Stimulated activated naive CD8-positive, alpha-beta T cell treated with anti-CD3 and anti-CD28 coated beads, Interleukin-15, amount 100 ng/mL, for 72 hours (primary cell): Measurements from ENCODE around the gene SPR.

Experiments used
- ATAC-seq: fragments of 150-1000 bp; cut with Tn5 transposase; 2 replicates; pipeline ENCODE4 v1.10.0; 2021; ENCODE audit warnings: mild to moderate bottlenecking, moderate library complexity
- DNase-seq, 2 donors: peaks; one replicate each; pipeline ENCODE4 v3.0.0; 2021 to 2022
- H3K27ac Mint-ChIP-seq, 2 donors: one replicate each; pipeline ENCODE4 v1.8.0; 2022; ENCODE audit warnings: mild to moderate bottlenecking in 2 of 2, mixed read lengths in 2 of 2, moderate library complexity in 2 of 2
- H3K27me3 Mint-ChIP-seq: one replicate; pipeline ENCODE4 v1.8.0; 2022; ENCODE audit warnings: mixed read lengths
- H3K4me1 Mint-ChIP-seq: one replicate; pipeline ENCODE4 v1.8.0; 2022; ENCODE audit warnings: mild to moderate bottlenecking, mixed read lengths
- H3K4me3 Mint-ChIP-seq, 2 donors: one replicate each; pipeline ENCODE4 v1.8.0; 2022; ENCODE audit warnings: mild to moderate bottlenecking in 2 of 2, mixed read lengths in 2 of 2, moderate library complexity in 1 of 2
- H3K9me3 Mint-ChIP-seq, 2 donors: one replicate each; pipeline ENCODE4 v1.8.0; 2022; ENCODE audit warnings: mixed read lengths in 2 of 2

The SPR gene

DNA sequence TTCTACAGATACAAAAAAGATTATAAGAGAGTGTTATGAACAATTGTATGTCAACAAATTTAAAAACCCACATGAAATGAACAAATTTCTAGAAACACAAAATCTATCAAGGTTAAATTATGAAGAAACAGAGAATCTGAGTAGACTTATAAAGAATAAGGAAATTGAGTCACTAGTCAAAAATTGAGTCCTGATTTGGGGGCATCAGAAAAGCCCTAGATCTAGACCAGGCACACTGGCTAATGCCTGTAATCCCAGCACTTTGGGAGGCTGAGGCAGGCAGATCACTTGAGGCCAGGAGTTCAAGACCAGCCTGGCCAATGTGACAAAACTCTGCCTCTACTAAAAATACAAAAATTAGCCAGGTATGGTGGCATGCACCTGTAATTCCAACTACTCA lies 15.3 kb upstream of the SPR start:
- ATAC-seq (no peak), DNase-seq (no peak)
- Mint-ChIP-seq H3K4me3 (no peak overlapping the region), H3K9me3 (peaks cover 5 to 13% of the 10 kb centered on the region in 2 donors), H3K27me3 (peaks cover 50% of the 10 kb centered on the region), H3K4me1 (no peaks in the 10 kb centered on the region), H3K27ac (no peak overlapping the region)

DNA sequence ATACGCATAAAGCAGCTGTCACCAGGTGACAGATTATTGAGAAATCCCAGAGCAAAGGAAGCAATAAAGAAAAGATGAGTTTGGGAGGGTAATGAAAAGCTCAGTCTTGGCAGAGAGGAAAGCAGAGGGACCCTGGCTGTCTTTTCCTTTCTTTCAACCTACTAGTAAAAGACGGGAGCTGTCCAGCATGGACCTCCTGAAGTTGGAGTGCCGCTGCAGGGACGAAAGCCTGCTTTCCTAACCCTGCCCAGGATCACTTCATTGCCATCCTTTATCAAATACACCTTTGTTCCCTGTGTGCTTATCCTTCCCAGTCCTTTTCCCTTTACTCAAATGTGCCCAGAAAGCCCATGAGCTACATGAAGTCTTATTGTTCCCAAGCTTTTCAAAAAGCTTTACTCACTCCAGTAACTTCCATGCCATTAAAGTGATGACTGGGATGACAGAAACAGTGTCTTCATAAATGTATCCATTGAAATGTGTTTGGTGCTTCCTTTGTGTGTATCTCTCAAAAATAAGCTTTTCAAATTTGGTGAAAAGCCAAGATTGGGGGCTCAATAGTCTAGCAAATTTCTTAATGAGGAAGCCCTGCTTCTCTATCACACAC lies 3.7 kb upstream of the SPR start:
- Mint-ChIP-seq H3K4me1 (peaks cover 14% of the 10 kb centered on the region), H3K27me3 (peaks cover 66% of the 10 kb centered on the region), H3K4me3 (no peak overlapping the region), H3K27ac (no peak overlapping the region), H3K9me3 (no peaks in the 10 kb centered on the region)
- DNase-seq = no peak
- no peak for ATAC-seq

DNA sequence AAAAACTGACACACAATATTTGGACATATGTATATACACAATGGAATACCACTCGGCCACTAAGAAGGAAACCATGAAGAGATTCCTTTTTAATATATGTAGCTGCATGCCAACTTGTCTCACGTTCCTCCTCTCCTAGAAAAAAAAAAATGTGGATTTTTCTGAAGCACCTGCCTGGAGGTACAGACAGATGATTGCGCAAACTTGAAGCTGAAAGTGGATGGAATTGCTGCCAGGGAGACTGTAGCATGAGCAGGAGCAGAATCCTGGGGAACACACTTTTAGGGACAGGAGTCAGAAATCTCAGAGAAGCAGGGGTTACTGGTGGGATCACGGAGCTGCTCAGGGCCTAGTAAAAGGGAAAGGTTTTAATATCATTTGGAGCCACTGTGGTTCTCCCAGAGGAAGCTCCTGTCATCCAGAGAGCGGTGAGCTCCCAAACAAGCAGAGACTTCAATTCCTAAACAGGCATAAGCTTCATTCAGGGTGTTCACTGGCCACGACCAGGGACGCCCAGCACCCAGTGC lies 640 bp upstream of the SPR start:
- Mint-ChIP-seq H3K27me3 (peaks cover 89% of the 10 kb centered on the region), H3K27ac (no peak overlapping the region), H3K4me3 (peak overlapping the region; percentile 75 to 85), H3K9me3 (no peaks in the 10 kb centered on the region), H3K4me1 (peaks cover 19% of the 10 kb centered on the region)
- no peak for DNase-seq
- ATAC-seq = no peak

GRCh38 chr2:72887740-72888437 lies 681 bp downstream of the SPR start:
- Mint-ChIP-seq H3K27ac (no peak overlapping the region), H3K9me3 (no peaks in the 10 kb centered on the region), H3K4me1 (peaks cover 19% of the 10 kb centered on the region), H3K27me3 (peaks cover 86% of the 10 kb centered on the region), H3K4me3 (peak overlapping the region; percentile 85 to 89)
- peak; percentile 62 for ATAC-seq
- peak; percentile 47 to 59 for DNase-seq

DNA sequence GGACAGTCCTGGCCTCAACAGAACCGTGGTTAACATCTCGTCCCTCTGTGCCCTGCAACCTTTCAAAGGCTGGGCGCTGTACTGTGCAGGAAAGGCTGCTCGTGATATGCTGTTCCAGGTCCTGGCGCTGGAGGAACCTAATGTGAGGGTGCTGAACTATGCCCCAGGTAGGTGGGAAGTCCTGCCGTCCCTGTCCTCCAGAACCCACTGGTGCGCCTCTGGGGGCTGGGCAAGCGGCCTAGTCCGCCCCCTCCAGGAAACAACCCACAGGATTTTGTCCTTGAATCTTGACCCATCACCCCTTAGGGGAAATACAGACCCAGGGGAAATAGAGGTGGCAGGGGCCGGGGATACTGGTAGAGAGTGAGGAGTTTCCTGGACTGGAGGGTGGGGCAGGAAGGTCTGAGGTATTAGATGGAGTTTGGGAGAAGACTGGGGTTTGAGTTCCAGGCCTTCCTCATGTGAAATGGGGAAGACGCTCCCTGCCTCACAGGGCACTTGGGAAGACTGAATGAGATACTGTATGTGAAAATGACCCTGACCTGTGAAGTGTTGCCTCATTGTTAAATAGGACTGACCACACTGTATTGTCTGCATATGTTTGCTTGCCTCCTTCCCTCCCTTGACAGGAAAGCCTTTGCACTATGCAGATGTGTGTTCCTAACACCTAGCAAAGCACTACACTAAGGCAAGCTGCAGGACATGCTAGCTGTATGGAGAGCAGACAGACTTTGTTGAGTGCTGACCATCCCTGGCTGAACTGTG lies 1.4 kb downstream of the SPR start:
- no peak for DNase-seq
- Mint-ChIP-seq H3K4me1 (peaks cover 19% of the 10 kb centered on the region), H3K27me3 (peaks cover 85% of the 10 kb centered on the region), H3K9me3 (no peaks in the 10 kb centered on the region), H3K4me3 (peak overlapping the region in 1 of 2 donors; percentile 89), H3K27ac (no peak overlapping the region)
- ATAC-seq = no peak

- H3K4me1 Mint-ChIP-seq = peaks cover 19% of the 10 kb centered on the region
These were observed 2.8 kb downstream of the SPR start for GRCh38 chr2:72889991-72890390.

GRCh38 chr2:72891091-72891818 lies 4.0 kb downstream of the SPR start:
- Mint-ChIP-seq H3K9me3 (no peaks in the 10 kb centered on the region), H3K27ac (no peak overlapping the region), H3K4me3 (no peak overlapping the region), H3K27me3 (peaks cover 85% of the 10 kb centered on the region), H3K4me1 (peaks cover 27% of the 10 kb centered on the region)
- ATAC-seq (no peak), DNase-seq (no peak)

More at GRCh38 chr2:72889991-72890390, 2.8 kb downstream of the SPR start:
- DNase-seq (no peak), ATAC-seq (no peak)
- H3K27ac Mint-ChIP-seq = no peak overlapping the region
- H3K4me3 Mint-ChIP-seq = no peak overlapping the region
- peaks cover 85% of the 10 kb centered on the region for H3K27me3 Mint-ChIP-seq
- H3K9me3 Mint-ChIP-seq = no peaks in the 10 kb centered on the region

DNA sequence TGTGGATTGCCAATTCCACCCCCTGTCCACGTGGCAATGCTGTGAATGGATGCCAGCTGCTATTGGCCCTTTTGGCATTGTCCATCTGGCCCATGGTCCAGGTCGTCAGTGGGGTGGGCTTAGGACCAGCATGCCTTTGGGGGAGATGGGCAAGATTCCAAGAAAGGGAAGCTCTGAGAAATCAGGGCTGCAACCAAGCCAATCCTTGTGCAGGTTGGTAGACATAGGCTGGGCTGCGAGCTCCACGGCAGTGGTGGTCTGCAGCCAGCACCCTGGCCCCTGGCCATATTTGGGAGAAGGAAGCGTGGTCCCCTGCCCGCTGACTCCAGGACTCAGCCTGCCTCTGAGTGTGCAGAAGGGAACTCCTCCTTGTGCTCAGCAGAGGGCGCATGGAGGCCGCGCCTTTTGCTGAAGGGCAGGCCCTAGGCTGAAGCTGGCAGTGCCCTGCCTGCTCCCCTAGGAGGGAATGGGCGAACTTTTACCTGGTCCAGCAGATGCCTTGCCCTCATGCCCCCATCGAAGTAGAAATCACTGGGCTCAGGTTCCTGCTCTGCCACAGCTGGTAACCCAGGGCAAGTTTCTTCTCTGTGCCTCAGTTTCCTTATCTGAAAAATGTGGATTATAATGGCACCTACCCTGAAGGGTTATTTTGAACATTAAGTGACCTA lies 5.4 kb downstream of the SPR start:
- peak; percentile 62 to 73 for DNase-seq
- peak; percentile 87 for ATAC-seq
- no peak overlapping the region for H3K27ac Mint-ChIP-seq
- no peaks in the 10 kb centered on the region for H3K9me3 Mint-ChIP-seq
- no peak overlapping the region for H3K4me3 Mint-ChIP-seq
- H3K27me3 Mint-ChIP-seq = peaks cover 89% of the 10 kb centered on the region
- H3K4me1 Mint-ChIP-seq = peaks cover 21% of the 10 kb centered on the region

DNA sequence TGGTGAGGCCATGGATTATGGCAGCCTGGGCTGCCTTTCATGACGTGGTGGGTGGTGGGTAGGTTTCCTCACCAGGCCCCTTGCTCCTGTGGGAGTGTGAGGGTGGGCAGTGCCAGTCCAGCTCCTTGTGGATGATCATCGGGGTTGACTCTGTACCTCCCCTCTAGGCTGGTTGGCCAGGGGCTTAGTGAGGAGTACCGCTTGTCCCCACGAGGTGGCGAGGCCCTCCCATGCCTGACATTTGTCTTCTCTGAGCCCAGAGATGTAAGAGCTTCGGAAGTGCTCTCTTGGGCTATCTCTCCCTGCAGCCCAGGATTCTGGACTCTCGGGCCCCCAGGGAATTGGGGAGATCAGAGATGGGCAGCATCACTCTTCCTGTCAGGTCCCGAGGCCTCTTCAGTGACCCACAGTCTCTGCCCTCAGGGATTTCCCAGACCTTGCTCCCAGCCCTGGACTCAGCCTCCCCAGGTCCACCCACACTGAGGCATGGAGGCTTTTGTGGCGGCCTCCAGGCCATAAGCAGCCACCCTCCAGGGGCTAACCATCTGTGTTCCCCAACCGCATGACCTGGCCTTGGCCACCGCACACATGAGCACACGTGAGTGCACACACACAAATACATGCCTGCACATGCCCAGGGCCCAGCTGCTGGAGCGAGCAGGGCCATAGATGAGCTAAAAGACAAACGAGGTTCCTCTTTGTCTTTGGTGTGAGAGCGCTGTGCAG lies 6.5 kb downstream of the SPR start:
- no peak overlapping the region for H3K4me3 Mint-ChIP-seq
- H3K4me1 Mint-ChIP-seq = peaks cover 10% of the 10 kb centered on the region
- H3K27ac Mint-ChIP-seq = peak overlapping the region in 1 of 2 donors; percentile 56
- H3K9me3 Mint-ChIP-seq = no peaks in the 10 kb centered on the region
- DNase-seq (peak; percentile 53 to 59), ATAC-seq (peak; percentile 71)
- peaks cover 90% of the 10 kb centered on the region for H3K27me3 Mint-ChIP-seq

DNA sequence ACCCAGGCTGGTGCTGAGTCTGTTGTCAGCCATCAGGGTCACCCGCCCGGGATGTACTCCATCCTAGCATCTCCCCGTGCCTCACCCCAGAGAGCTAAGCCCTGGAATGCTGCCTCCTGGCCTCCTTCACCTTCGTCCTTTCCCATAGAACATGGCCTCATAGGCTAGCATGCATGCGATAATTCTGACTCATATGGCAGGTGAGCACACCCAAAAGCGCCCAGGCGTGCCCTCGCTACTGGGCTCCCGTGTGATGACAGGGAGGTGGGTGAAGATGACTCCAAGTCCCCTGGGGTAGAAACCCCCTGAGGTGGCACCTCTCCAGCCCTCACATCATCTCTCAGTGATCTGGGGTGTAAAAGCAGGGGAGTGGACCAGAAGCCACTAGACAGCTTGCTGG lies 7.3 kb downstream of the SPR start:
- Mint-ChIP-seq H3K4me1 (peaks cover 8% of the 10 kb centered on the region), H3K9me3 (no peaks in the 10 kb centered on the region), H3K27ac (peak overlapping the region in 1 of 2 donors; percentile 75), H3K4me3 (no peak overlapping the region), H3K27me3 (peaks cover 84% of the 10 kb centered on the region)
- DNase-seq = no peak
- no peak for ATAC-seq

- peaks cover 8% of the 10 kb centered on the region for H3K4me1 Mint-ChIP-seq
- peaks cover 84% of the 10 kb centered on the region for H3K27me3 Mint-ChIP-seq
- no peak for ATAC-seq
- H3K4me3 Mint-ChIP-seq = no peak overlapping the region
- no peak overlapping the region for H3K27ac Mint-ChIP-seq
- DNase-seq = no peak
- H3K9me3 Mint-ChIP-seq = no peaks in the 10 kb centered on the region
These were observed 7.9 kb downstream of the SPR start for GRCh38 chr2:72895154-72895553.

DNA sequence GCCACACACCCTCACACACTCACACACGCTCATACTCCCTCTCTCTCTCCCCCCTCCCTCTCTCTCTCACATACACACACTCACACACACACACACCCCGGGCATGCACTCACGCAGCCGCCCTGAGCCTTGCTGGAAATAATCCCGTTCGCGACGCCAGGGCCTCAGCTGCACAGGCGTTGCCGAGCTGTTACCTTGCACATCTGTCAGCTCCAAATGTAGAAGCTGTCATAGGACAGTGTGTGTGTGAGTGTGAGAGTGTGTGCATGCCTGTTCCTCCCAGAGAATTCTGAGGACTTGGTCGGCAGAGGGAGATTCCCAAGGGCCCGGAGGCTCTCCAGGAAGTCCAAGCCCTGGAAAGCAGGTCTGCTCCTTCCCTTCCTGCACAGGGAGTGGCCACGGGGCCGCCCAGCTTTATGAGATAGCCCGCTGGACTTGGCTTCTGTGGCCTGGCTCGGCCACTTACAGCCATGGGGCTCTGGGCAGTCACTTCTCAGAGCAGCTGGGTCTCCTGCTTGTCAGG lies 8.6 kb downstream of the SPR start:
- H3K4me3 Mint-ChIP-seq = no peak overlapping the region
- no peaks in the 10 kb centered on the region for H3K9me3 Mint-ChIP-seq
- peaks cover 8% of the 10 kb centered on the region for H3K4me1 Mint-ChIP-seq
- peaks cover 84% of the 10 kb centered on the region for H3K27me3 Mint-ChIP-seq
- DNase-seq = no peak
- H3K27ac Mint-ChIP-seq = peak overlapping the region in 1 of 2 donors; percentile 59
- ATAC-seq = peak; percentile 5

DNA sequence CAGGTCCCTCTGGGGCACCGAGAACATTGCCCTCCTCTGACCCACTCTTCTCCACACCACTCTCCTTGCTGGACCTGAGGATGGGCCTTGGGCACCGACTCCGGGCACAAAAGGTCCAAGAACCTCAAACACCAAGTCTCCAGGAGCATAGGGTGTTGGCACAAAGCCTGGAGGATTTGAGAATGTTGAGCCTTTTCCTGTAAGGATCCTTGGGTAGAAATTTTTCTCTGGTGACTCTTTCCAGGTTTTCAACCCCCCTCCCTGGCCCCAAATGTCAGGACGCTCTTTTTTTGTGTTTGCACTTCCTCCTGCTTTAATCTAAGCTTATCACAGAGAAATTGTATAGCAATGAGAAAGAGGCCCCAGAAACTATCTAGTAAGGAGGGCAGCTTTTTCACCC lies 9.2 kb downstream of the SPR start:
- Mint-ChIP-seq H3K4me1 (peaks cover 8% of the 10 kb centered on the region), H3K27me3 (peaks cover 84% of the 10 kb centered on the region), H3K27ac (no peak overlapping the region)

More for the DNA sequence above, 9.2 kb downstream of the SPR start:
- Mint-ChIP-seq H3K4me3 (no peak overlapping the region), H3K9me3 (no peaks in the 10 kb centered on the region)
- ATAC-seq (no peak), DNase-seq (no peak)
